GM21529 (cell line): ENCODE data around the gene NUBP2.
"Not testable (repeated sequence)": the region's sequence is repeated elsewhere in the genome, so short reads cannot be mapped to it uniquely, and the experiment has no call there.

Experiments used
- ATAC-seq: cut with Tn5 transposase; IDR thresholded peaks from one replicate; pipeline ENCODE4 v1.9.1; 2021; ENCODE audit not compliant: unreplicated experiment

NUBP2 gene

GRCh38 chr16:1784977-1785845, 2.5 kb downstream of the NUBP2 start:
- no peak for ATAC-seq

- no peak for ATAC-seq
Observed at GRCh38 chr16:1785846-1786170, 3.0 kb downstream of the NUBP2 start.

- no peak for ATAC-seq
Observed at GRCh38 chr16:1786242-1787055, 3.7 kb downstream of the NUBP2 start.

DNA sequence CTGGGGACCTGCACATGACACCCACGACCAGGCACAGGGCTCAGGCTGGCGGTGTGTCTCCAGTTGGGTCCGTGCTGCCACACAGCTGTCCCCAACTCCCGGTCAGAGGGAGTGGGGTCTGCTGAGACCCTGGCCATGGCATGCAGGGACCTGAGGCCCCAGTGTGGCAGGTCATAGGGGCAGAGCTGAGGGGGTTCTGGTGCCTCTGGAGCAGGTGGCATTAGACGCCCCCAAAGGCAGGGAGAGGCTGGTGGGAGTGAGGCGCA, 4.2 kb downstream of the NUBP2 start:
- ATAC-seq: no peak

- no peak for ATAC-seq
Observed at GRCh38 chr16:1787322-1788094, 4.7 kb downstream of the NUBP2 start.

GRCh38 chr16:1788095-1788707, 5.4 kb downstream of the NUBP2 start:
- no peak for ATAC-seq

GRCh38 chr16:1788708-1789100, 5.9 kb downstream of the NUBP2 start:
- no peak for ATAC-seq

- ATAC-seq: no peak
Observed at GRCh38 chr16:1789643-1790045, 6.9 kb downstream of the NUBP2 start.

DNA sequence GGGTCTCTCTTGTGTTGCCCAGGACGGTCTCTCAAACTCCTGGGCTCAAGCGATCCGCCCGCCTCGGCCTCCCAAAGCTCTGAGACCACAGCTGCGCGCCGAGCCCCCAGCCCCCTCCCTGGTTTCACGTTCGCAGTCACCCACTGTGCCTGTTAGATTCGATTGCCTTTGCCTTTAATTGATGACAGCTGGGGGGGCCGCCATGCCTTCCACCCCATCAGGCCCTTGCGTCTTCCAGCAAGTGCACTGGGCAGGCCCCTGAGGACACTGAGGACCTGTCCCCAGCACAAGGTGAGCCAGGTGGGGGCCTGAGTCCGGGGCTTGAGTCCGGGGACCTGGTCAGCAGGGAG, 7.5 kb downstream of the NUBP2 start:
- no peak for ATAC-seq

- ATAC-seq: no peak
Observed at GRCh38 chr16:1790611-1791255, 8.0 kb downstream of the NUBP2 start.

- ATAC-seq: no peak
Observed at GRCh38 chr16:1791256-1791942, 8.6 kb downstream of the NUBP2 start.

DNA sequence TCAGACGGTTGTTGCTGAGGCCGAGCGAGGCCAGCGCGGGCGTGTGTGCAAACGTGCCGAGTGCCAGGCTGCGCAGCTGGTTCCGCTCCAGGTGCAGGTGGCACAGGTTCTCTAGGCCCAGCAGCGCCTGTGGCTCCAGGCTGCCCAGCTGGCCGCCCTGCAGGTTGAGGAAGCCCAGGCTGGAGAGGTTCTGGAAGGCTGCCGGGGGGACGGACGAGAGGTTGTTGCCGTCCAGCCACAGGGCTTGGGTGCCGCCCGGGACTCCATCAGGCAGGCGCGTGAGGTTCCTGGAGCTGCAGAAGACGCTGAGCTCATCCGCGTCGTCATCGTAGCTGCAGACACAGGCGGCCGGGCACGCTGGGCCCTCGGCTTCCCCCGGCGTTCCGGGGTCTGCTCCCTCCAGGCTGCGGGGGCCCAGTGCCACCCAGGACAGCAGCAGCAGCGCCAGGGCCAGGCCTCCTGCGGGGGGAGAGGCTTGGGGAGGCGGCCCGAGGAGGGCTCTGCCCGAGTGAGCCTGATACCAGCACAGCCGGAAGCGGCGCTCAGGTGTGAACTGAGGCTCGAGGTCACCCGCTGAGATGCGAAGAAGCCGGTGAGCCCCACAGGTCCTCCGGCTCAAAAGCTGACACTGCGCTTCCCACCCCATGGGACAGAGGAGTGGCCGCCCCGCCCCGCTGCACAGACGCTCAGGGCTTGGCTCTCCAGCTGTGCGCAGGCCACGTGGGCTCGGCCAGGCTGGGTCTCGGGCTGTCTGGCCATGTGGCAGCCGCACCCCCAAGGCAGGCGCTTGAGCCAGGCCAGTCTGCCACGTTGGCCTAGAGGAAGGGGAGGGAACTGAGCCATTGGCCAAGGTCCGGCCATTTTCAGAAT, 9.4 kb downstream of the NUBP2 start:
- no peak for ATAC-seq

DNA sequence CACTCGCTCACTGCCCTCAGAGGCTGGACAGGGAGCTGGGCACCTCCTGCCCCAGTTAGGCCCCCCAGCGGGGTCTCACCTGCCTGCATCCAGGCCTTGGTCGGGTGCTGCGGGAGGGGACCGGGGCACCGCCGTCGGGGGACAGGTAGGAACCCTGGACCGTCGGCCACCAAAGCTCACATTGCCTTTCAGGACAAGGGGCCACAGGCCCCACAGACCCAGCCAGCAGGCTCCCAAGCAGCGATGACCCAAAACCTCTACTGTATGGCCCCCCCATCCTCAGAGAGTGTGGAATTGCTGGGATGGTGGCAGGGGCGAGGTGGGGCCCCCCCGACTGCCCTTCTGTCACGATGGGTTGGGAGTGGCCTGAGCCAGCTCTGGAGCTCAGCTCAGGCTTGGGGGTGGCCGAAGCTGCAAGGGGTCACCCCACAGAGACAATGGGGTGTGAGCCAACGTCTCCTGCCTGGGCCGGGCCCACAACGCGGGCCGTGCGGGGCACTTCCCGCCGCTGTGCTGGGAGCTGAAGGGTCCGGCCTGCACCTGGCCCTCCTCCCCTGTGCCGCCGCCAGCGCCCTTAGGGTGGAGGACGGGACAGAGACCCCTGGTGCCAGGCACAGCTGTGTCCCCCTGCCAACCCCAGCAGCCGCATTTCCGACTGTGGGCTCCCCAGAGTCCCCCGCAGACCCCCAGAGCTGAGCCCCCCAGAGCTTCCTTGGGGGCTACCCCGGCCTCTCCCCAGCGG, 10.2 kb downstream of the NUBP2 start:
- ATAC-seq: no peak

DNA sequence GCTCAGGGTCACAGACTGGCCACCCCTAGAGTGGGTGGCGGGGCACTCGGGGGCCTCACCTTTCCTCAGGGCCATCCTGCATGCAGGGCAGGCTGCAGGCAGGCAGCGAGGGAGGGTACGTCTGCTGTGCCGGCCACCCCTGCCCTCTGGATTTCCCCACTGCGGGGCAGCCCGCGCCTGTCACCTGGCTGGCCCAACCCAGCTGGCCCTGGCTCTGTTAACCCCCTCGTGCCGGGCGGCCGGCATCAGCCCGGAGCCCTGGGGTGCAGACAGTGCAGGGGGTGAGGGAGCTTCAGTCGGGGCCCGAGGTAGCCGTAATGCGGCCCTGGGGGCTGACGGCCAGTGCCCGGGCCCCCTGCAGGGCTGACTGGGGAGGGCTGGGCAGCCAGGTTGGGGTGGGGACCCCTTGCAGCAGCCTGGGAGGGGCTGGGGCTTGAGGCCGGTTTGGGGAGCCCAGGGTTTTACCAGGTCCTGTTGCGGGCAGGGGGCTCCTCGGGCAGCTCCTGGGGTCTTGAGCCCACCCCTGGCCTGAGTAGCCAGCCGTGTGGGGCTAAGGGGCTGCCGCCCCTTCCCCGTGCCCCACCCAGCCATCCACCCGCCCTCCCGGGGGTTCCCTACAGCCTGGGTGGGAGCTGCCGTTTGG, 10.9 kb downstream of the NUBP2 start, which contains the start of gene IGFALS:
TSS of gene IGFALS (minus strand) at position 128 of the 643 bp plus-strand sequence. CDS start at position 75, 53 bp downstream.
- no peak for ATAC-seq

DNA sequence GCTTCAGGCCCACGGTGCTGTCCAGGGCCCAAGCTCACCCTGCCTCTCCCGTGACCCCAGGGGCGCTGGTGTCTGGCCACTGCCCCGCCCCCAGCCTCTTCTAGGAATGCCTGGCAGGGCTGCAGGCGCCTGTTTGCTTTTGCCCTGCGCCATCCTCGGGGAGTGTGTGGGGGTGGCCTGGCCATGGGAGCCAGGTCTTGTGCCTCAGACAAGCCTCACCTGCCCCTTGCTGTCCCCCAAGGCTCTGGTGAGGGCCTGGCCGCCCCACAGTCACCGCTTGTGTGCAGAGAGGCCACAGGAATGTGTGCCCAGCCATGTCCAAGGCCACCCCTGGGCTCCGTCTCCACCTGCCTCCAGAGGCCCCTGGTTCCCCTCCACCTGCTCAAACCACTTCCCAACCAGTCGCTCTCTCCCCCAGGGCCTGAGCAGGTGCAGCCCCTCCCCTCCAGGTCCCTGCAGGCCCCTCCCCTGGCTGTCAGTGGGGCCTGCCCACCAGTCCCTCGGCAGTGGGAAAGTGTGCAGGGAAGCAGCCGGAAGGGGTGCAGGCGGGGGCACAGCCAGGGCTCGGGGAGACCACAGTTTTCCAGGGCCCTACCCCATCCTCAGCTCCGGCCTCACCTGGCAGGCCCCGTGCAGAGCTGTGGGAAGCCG, 11.6 kb downstream of the NUBP2 start:
- ATAC-seq: no peak

DNA sequence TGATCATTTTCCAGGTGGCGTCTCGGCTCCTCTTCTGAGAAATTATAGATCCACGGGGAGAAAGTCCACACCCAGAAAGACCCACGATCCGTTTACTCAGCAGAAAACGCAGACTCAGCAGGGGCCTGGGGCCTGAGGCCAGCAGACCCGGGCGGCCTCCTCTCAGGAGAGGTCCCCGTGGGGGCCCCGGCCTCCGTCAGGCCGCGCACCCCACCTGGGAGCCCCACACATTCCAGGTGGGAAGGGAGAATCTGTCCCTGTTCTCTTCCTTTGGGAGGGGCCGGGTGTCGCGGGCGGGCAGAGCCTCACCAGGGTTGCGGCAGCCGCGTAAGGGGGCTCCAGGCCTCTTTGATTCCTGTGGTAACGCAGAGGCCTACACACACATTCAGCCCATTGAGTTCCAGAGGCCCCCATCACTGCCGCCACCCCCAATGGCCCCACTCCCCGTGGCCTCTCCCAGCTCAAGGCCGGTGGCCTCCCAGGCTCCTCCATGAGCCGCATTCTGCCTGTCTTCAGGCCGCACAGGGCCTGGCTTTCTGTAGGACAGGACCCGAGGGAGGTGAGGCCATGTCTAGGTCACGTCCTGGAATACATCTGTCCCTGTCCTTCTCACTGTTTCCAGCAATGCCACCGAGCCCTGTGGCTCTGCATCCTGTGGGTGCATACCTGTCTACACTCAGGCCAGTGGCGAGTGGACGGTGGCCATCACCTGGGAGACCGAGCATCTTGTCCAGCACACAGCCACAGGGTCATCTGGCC, 12.3 kb downstream of the NUBP2 start:
- ATAC-seq: no peak

DNA sequence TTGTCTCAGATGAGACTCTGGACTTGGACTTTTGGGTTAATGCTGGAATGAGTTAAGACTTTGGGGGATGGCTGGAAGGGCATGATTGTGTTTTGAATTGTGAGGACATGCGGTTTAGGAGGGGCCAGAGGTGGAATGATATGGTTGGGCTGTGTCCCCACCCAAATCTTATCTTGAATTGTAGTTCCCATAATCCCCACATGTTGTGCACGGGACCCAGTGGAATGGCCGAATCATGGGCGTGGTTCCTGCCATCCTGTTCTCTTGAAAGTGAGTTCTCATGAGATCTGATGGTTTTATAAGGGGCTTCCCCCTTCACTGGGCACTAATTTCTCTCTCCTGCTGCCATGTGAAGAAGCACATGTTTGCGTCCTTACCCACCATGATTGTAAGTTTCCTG, 16.5 kb downstream of the NUBP2 start:
- not testable (repeated sequence) for ATAC-seq
